Measurements from ENCODE around the gene TSHZ2.
"Not testable (repeated sequence)": the region's sequence is repeated elsewhere in the genome, so short reads cannot be mapped to it uniquely, and the experiment has no call there.

TSHZ2 gene

DNA sequence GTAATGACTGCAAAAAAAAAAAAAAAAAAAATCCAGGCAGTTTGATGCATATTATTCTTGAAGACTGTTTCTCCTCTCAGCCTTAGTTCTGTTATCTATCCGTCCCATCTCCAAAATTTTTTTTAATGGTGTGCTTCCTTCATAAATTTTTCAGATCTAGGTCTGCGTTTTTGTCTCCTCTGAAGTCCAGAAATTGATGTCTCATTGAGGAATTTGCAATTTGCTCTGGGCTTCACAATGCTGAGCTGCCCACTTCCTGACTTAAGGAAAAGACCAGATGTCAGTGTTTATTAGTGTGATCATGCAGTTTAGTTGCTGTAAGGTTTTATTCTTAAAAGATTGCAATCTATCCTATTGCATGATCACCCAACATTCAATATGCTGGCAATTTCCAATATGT, 323.9 kb downstream of the TSHZ2 start:
- DNase-seq = no peak

GRCh38 chr20:53296451-53297153, 324.4 kb downstream of the TSHZ2 start:
- no peak for DNase-seq

DNA sequence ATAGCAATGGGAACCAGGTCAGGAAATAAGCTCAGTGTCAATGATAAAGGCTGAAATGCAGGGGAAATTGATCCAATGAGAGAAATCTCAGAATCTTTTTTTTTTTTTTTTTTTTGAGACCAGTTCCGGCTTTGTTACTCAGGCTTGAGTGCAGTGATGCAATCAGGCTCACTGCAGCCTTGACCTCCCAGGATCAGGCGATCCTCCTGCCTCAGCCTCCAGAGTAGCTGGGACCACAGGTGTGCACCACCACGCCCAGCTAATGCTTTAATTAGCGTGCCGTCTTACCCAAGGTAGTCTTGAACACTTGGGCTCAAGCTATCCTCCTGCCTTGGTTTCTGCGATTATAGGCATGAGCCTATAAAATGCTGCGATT, 325.0 kb downstream of the TSHZ2 start:
- no peak for DNase-seq

GRCh38 chr20:53298260-53298659, 326.1 kb downstream of the TSHZ2 start:
- DNase-seq = no peak

DNA sequence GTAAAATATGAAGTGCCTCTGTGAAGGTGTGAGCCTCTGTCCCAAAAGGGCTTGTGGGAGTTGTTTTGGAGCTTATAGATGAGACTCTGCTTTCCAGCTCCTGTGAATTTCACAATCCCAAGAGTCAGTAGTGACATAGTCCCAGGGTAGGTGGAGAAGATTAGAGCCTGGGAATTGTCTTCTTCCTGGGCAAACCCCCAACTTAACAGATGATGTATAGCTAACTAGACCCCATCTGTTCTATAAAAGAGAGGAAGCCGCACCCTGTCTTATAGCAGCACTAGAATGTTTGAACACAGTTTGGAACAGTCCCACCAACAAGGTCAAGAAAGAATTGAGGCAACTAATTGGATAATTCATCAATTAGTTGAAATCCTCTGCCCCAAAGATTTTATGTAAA, 326.8 kb downstream of the TSHZ2 start:
- DNase-seq = no peak

DNA sequence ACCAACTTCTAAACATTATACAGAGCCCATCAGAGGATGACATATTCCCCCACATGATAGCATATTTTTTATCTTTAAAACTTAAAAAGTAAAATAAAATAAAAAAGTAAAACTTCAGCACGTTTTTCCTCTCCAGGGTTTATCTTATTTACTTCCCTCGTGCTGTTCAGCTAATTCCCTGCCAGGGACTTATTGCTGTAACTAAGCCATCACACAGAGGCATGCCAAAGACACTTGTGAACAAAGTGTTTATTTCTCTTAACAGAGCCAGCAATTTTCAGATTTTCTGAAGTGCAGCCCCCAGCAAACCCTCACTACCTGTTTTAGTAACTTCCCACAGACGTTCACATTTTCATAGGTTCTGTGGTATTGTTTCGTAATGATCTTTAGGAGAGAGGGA, 327.7 kb downstream of the TSHZ2 start:
- no peak for DNase-seq

GRCh38 chr20:53301869-53302268, 329.7 kb downstream of the TSHZ2 start:
- DNase-seq = no peak

- no peak for DNase-seq
These were observed 330.7 kb downstream of the TSHZ2 start for GRCh38 chr20:53302695-53303412.

GRCh38 chr20:53303413-53303760, 331.2 kb downstream of the TSHZ2 start:
- no peak for DNase-seq

DNA sequence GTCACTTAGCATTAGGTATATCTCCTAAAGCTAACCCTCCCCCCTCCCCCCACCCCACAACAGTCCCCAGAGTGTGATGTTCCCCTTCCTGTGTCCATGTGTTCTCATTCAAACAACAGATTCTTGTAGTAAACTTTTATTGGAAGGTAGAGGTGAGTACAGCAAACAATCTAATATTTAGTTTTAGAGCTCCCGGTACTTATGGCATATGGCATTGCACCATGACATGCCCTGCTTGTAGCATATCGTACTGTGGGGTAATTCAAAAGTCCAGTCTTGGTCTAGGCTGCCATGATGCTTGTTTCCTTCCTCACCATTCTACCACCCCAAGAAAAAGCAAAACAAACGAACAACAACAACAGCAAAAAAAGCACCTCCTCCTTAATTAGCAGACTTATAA, 332.0 kb downstream of the TSHZ2 start:
- DNase-seq = no peak

- DNase-seq = no peak
These were observed 334.1 kb downstream of the TSHZ2 start for GRCh38 chr20:53306192-53306805.

GRCh38 chr20:53307964-53308597, 335.9 kb downstream of the TSHZ2 start:
- DNase-seq = no peak

DNA sequence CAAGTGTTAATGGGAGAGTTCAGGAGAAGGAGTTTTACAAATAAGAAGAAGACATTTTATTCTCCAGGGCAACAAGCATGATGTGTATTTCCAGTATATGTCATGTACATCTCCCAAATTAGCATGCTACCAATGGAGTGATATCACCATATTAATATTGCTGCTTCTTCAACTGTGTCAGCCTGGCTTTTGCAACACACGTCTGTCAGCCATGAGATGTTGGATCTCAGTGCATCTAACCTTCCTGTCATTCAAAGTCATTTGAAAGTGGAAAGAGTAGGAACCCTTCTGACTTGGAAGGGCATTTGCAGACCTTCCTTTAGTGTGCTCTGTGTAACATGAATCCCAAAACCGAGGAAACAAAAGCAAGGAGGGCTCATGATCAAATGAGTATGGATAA, 337.4 kb downstream of the TSHZ2 start:
- no peak for DNase-seq

DNA sequence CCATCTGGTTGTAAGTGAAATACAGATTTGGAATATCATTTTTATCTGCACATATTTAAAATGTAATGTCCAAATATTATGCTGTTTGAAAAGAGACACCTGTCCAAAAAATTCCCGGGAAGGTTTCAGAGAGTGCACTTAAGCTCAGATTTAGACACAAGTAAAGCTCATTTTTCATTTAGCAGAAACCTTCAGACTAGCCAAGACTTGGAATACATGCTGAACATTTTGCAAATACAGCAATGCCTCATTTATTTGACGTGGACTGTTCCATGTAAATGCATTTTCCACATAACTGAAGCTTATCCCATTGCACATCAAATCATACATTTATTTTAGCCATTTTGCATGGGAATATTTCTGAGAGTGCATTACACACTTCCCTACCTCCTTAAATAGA, 340.8 kb downstream of the TSHZ2 start:
- no peak for DNase-seq

- no peak for DNase-seq
These were observed 344.2 kb downstream of the TSHZ2 start for GRCh38 chr20:53316206-53316937.

DNA sequence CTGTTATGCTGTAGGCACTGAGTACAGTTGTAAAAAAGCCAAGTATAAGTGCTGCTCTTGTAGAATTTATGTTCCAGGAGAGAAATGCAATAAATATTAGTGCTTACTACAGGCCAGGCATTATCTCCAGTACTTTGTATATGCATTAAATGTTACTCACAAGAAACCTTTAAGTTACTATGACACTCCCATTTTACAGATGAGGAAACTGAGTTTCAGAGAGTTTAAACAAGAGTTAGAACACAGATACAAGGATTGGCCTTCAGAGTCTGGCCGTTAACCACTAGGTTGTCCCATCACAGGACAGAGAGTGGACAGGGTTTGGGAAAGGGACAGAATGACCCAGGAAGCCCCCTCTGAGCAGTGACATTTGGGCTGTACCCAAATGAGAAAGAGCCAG, 347.0 kb downstream of the TSHZ2 start:
- DNase-seq = no peak

GRCh38 chr20:53319716-53320115, 347.6 kb downstream of the TSHZ2 start:
- DNase-seq = no peak

- DNase-seq = no peak
These were observed 348.5 kb downstream of the TSHZ2 start for GRCh38 chr20:53320701-53321100.

DNA sequence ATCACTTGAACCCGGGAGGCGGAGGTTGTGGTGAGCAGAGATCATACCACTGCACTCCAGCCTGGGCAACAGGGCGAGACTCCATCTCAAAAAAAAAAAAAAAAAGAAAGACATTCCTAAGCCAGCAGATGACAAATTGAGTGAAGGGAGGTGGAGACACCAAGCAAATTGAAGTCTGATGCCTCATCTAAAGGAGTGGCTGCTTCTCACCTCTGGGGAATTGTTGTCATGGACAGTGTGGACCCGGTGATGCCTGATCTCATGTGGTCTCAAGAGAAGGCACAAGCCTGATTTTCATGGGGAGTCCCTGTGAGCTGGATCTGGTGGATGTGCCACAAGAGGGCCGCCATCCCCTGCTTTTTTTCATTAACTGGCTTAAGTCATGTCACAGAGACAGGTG, 349.4 kb downstream of the TSHZ2 start:
- DNase-seq = no peak

- no peak for DNase-seq
These were observed 350.5 kb downstream of the TSHZ2 start for GRCh38 chr20:53322651-53323050.

GRCh38 chr20:53323460-53323859, 351.3 kb downstream of the TSHZ2 start:
- not testable (repeated sequence) for DNase-seq

- DNase-seq = no peak
These were observed 352.7 kb downstream of the TSHZ2 start for GRCh38 chr20:53324816-53325215.

DNA sequence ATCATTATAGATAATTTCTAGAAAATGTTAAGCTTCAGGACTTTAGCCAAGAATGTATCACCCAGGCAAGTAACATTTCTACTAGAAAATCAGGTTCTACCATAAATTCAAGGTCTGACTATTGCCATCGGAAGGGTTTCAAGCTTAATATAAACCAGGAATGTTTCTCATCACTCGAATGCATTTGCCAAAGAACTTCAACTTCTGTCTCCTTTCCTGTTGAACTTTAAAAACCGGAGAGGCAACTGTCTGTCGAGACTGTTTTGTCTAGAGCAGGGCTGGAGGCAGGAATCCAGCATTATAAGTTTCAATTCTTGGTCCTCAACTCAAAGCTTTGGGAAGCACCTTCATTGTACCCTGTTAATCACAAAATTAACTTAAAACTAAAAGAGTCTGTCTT, 356.8 kb downstream of the TSHZ2 start:
- no peak for DNase-seq
